ENCODE measurements around the gene KLF3.

DNA sequence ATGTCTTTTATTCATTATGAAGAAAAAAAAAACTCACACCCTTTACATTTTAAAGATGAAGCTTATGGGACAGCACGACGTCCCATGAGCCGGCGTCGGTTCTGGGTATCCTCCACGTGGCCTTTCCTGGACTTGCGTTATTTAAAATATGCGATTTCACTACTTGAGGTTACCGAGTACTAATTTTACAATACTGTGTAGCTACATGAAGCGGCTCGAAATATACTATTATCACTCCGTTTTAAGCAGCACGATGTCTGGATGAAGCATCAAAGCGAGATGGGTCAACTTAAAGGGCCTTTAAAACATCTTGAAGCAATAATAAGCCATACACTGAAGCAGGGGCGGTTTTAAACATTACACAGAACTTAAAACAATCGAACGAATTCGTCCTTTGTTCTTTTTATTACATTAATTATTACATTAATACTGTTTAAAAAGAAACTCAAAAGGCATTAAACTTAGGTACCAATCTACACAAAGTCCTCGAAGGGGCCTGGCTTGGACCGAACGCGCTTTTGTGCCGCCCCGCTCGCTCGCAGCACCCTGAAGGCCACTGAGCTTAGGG is 1.4 kb upstream of the KLF3 start:
- no peak for TF ChIP-seq CTCF (IDR thresholded peaks at IDR 0.05; ENCODE audit: insufficient read depth, low read depth, low read length)
- no peak for TF ChIP-seq EZH2 (IDR thresholded peaks at IDR 0.05; ENCODE audit: insufficient read depth, low read length)

Measured in astrocyte (in vitro differentiated cells and primary cell).